Stomach smooth muscle (tissue), 2 donors: ENCODE data around the gene IL13RA2.

ENCODE experiments used
- H3K27ac ChIP-seq: one replicate; pipeline ENCODE4 v1.7.0; 2013; ENCODE audit warnings: mild to moderate bottlenecking, low read length, inconsistent platforms
- H3K27me3 ChIP-seq, 2 donors: one replicate each; pipeline ENCODE4 v1.7.0; 2013; ENCODE audit warnings: low read length in 2 of 2; ENCODE audit not compliant: insufficient read depth in 2 of 2, control insufficient read depth in 1 of 2
- H3K36me3 ChIP-seq, 2 donors: one replicate each; pipeline ENCODE4 v1.7.0; 2013; ENCODE audit warnings: low read length in 2 of 2; ENCODE audit not compliant: control insufficient read depth in 2 of 2, insufficient read depth in 2 of 2
- H3K4me1 ChIP-seq: one replicate; pipeline ENCODE4 v1.7.0; 2013; ENCODE audit warnings: low read length; ENCODE audit not compliant: control insufficient read depth, insufficient read depth
- H3K4me3 ChIP-seq, 2 donors: one replicate each; pipeline ENCODE4 v1.7.0; 2013; ENCODE audit warnings: low read length in 2 of 2
- H3K9ac ChIP-seq, 2 donors: one replicate each; pipeline ENCODE4 v1.7.0; 2013; ENCODE audit warnings: low read length in 2 of 2, mild to moderate bottlenecking in 1 of 2
- H3K9me3 ChIP-seq, 2 donors: one replicate each; pipeline ENCODE4 v1.7.0; 2013; ENCODE audit warnings: low read length in 2 of 2; ENCODE audit not compliant: control insufficient read depth in 2 of 2
- donor health status: healthy.
- donor health status: Pancreatic carcinoma.

Gene IL13RA2

DNA sequence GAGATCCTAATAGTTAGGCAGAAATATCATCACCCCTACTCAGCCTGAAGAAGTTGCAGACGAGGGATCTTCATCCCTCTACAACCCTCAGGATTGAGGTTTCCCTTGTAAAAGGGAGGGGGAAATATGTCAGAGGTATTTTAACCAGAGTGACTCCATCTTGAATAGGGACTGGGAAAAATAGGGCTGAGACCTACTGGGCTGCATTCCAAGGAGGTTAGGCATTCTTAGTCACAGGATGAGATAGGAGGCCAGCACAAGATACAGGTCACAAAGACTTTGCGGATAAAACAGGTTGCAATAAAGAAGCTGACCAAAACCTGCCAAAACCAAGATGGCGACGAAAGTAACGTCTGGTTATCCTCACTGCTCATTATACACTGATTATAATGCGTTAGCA is 17.5 kb downstream of the IL13RA2 start:
- H3K9ac ChIP-seq = no peak overlapping the region

DNA sequence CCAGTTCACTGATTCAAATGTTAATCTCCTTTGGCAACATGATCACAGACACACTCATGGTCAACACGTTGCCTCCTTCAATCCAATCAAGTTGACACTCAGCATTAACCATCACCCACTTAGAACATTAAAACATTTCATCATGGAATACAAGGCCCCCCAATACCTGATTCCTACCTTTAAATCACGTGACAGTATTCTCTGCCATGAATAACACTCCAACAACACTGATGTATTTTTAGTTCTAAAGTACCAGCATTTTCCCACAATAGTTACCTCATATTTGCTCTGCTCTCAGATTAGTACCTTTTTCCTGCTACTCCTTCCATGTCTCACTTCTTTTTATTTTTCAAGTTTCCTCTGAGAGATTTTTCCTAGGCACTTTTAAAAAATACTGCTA is 19.6 kb downstream of the IL13RA2 start:
- H3K36me3 ChIP-seq = no peaks in the 10 kb centered on the region
- H3K9ac ChIP-seq = no peak overlapping the region

More for the DNA sequence above, 17.5 kb downstream of the IL13RA2 start:
- no peaks in the 10 kb centered on the region for H3K36me3 ChIP-seq
- peaks cover 0 to 11% of the 10 kb centered on the region in 2 donors for H3K27me3 ChIP-seq
- no peak overlapping the region for H3K4me3 ChIP-seq
- peaks cover 0 to 6% of the 10 kb centered on the region in 2 donors for H3K9me3 ChIP-seq
- no peaks in the 10 kb centered on the region for H3K4me1 ChIP-seq
- H3K27ac ChIP-seq = no peak overlapping the region

DNA sequence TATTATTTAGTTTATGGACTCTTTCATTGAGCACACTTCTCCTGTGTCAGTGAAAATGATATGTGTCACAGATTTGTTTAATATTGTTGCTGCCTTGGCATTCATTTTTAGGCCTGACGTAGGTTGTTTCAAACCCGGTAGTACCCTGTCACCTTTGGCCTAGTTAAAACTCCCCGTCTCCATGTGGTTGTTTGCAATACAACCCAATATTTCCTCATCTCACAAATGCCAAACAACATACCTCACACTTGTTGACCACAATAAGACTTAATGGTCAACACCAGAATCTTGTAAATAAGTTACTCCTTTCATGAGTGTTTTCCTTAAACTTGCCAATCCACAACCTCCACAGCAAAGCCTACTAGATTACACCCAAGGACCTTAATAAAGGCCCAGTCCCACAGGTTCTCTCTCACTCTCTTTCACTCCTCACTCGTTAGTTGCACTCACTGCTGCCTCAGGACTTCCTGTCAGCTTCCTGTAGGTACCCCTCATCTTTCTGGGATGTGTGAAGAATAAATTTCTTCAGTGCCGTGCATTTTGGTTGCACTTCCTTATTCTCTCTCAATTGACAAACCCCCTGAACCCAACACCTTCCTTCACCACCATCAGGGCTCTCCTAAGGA is 31.3 kb downstream of the IL13RA2 start:
- H3K9me3 ChIP-seq = no peaks in the 10 kb centered on the region
- no peak overlapping the region for H3K4me3 ChIP-seq
- H3K27me3 ChIP-seq = no peaks in the 10 kb centered on the region
- no peak overlapping the region for H3K9ac ChIP-seq
- no peaks in the 10 kb centered on the region for H3K36me3 ChIP-seq
- no peaks in the 10 kb centered on the region for H3K4me1 ChIP-seq
- H3K27ac ChIP-seq = no peak overlapping the region

More for the DNA sequence above, 19.6 kb downstream of the IL13RA2 start:
- peaks cover 0 to 6% of the 10 kb centered on the region in 2 donors for H3K9me3 ChIP-seq
- H3K27ac ChIP-seq = no peak overlapping the region
- H3K4me1 ChIP-seq = no peaks in the 10 kb centered on the region
- peaks cover 0 to 14% of the 10 kb centered on the region in 2 donors for H3K27me3 ChIP-seq
- no peak overlapping the region for H3K4me3 ChIP-seq

DNA sequence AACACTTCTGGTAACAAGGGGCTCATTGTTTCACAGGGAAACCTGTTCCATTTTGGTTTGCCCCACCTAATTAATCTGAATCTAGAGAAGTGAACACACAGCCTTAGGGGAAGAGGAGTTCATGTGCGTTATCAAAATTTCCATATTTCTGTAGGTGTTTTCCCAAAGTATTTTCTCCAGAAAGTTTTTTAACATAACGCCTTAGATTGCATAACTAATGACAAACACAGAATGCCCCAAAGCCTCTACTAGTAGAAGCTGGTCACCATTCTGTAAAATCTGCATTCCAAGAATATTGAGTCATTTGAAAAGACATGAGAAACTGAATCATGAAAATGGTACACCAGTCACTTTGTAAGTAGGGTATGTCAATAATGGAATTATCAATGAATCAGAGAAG is 41.1 kb downstream of the IL13RA2 start:
- no peaks in the 10 kb centered on the region for H3K36me3 ChIP-seq
- H3K27ac ChIP-seq = no peak overlapping the region
- no peak overlapping the region for H3K4me3 ChIP-seq
- no peaks in the 10 kb centered on the region for H3K9me3 ChIP-seq
- H3K4me1 ChIP-seq = no peaks in the 10 kb centered on the region
- H3K27me3 ChIP-seq = no peaks in the 10 kb centered on the region
- no peak overlapping the region for H3K9ac ChIP-seq

DNA sequence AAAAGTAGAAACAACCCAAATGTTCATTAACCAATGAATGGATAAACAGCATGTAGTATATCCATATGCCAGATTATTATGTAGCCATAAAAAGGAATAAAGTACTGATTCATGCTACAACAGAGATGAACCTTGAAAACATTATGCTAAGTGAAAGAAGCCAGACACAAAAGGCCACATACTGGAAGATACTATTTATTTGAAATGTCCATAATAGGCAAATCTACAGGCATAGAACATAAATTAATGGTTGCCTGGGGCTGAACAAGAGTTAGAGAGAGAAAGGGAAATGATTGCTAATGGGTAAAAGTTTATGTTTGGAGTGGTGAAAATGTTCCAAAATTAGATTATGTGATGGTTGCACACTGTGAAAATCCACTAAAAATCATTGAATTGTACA is 44.4 kb downstream of the IL13RA2 start:
- Histone ChIP-seq H3K27me3 (no peaks in the 10 kb centered on the region), H3K27ac (no peak overlapping the region), H3K9ac (no peak overlapping the region), H3K36me3 (no peaks in the 10 kb centered on the region), H3K4me3 (no peak overlapping the region), H3K4me1 (no peaks in the 10 kb centered on the region), H3K9me3 (no peaks in the 10 kb centered on the region)

DNA sequence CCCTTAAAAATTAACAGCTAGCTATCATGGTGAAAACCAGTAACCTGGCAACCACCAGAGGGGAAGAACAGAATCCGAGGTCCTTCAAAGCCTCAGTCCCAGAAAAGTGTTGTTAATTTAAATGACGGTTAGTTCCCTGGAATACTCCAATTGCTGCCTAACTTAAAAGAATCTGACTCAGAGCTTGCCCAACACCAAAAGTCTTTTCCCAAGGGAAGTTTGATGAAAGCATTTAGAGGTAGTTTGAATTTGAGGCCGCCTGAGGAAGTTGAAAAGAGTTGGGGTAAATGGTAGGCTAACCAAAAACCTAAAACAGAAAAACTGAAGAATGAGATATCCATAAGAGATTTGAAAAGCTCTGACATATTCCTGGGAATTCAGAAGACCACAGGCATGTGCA is 46.6 kb downstream of the IL13RA2 start:
- no peak overlapping the region for H3K9ac ChIP-seq
- no peak overlapping the region for H3K27ac ChIP-seq
- no peaks in the 10 kb centered on the region for H3K36me3 ChIP-seq
- no peaks in the 10 kb centered on the region for H3K27me3 ChIP-seq
- no peaks in the 10 kb centered on the region for H3K4me1 ChIP-seq
- no peak overlapping the region for H3K4me3 ChIP-seq
- no peaks in the 10 kb centered on the region for H3K9me3 ChIP-seq

DNA sequence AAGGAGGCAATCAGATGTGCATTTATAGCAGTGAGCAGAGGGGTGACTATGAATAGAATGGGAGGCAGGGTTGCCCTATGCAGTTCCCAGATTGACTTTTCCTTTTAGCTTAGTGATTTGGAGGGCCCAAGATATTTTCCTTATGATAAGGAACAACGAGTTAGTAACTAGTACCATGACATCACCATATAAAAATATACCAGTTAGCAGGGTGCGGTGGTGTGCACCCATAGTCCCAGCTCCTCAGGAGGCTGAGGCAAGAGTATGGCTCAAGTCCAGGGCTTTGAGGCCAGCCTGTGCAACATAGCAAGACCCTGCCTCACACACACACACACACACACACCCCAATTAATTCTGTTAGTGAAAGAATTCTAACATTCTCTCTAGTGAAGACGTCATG is 53.0 kb downstream of the IL13RA2 start:
- Histone ChIP-seq H3K36me3 (no peaks in the 10 kb centered on the region), H3K4me3 (no peak overlapping the region), H3K9ac (no peak overlapping the region), H3K27me3 (no peaks in the 10 kb centered on the region), H3K27ac (no peak overlapping the region), H3K9me3 (no peaks in the 10 kb centered on the region), H3K4me1 (no peaks in the 10 kb centered on the region)

DNA sequence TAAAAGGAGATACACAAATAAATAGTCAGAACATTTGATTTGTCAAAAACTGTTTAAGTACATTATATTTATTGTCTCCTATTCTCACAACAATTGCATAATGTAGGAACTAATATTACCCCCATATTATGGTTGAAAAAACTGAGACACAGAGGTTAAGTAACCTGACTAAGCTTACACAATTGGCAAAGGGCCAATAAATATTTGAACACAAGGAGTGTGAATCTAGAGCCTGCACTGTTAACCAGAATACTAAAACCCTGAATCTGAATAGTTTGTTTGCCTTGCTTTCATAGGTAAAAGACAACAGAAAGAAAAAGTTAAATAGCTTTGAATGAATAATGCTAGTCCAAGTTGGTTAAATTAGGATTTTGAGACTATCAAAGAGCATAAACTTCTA is 55.2 kb downstream of the IL13RA2 start:
- Histone ChIP-seq H3K36me3 (no peaks in the 10 kb centered on the region), H3K9me3 (no peaks in the 10 kb centered on the region), H3K4me3 (no peak overlapping the region), H3K27ac (no peak overlapping the region), H3K27me3 (no peaks in the 10 kb centered on the region), H3K9ac (no peak overlapping the region), H3K4me1 (no peaks in the 10 kb centered on the region)

DNA sequence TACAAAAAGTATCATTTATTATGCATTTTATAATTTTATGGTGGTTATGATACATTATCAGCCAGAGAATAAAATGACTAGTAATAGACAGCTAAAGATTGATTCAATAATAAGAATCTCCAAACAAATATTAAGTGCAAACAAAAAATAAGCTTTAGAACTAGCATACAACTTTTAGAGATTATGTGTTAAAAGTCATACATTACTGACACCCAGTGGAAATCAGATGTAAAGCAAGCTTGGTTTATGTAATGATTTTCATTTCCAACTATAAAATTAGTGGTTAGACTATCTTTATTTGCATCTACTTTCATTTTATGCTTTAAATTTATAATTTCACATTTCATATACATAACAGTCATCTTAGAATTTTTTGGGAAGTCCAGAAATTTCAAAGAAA is 57.7 kb downstream of the IL13RA2 start:
- Histone ChIP-seq H3K4me3 (no peak overlapping the region), H3K4me1 (no peaks in the 10 kb centered on the region), H3K27me3 (no peaks in the 10 kb centered on the region), H3K9ac (no peak overlapping the region), H3K27ac (no peak overlapping the region), H3K36me3 (no peaks in the 10 kb centered on the region), H3K9me3 (no peaks in the 10 kb centered on the region)
